LNCAP (cell line): ENCODE data around the gene UPF2.

Source experiments
- TF ChIP-seq, protein P1 (sequence below): fragments of 450-650 bp; IDR thresholded peaks from 2 replicates; pipeline ENCODE4 v1.5.1; 2017; ENCODE audit warnings: mild to moderate bottlenecking

Gene UPF2

DNA sequence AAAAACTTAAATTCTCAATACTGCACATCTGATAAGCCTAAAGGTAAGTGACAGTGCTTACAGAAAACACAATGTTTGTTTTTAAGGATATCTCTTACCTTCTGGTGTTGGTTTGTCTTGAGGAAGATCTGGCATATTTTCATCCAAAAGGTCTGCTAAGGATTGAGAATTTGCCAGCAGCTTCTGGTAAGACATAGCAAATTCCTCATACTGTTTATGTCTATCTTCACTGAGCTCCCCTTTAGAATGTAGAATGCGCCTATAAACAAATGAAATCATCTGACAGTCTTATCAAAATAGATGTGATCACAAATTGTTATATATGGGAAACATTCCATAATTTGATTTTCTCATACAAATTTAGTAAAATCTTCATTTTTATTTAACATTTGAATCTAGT is 28.7 kb downstream of the UPF2 start:
- TF ChIP-seq, protein P1, sequence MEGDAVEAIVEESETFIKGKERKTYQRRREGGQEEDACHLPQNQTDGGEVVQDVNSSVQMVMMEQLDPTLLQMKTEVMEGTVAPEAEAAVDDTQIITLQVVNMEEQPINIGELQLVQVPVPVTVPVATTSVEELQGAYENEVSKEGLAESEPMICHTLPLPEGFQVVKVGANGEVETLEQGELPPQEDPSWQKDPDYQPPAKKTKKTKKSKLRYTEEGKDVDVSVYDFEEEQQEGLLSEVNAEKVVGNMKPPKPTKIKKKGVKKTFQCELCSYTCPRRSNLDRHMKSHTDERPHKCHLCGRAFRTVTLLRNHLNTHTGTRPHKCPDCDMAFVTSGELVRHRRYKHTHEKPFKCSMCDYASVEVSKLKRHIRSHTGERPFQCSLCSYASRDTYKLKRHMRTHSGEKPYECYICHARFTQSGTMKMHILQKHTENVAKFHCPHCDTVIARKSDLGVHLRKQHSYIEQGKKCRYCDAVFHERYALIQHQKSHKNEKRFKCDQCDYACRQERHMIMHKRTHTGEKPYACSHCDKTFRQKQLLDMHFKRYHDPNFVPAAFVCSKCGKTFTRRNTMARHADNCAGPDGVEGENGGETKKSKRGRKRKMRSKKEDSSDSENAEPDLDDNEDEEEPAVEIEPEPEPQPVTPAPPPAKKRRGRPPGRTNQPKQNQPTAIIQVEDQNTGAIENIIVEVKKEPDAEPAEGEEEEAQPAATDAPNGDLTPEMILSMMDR = no peak

DNA sequence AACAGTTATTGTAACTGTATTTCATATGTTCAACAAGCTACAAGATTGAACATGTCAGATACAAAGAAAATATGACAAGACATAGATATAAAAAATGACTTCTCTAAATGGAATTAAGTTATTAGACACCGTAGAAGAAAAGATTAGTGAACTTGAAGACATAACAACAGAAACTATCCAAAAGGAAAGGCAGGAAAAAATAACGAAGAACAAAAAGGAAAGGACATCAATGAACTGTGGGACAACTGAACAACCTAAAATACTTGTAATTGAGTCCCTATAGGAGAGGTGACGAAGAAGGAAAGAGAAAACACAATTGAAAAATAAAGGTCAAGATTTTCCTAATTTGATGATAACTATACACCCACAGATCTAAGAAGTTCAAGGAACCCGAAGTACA is 32.3 kb downstream of the UPF2 start:
- TF ChIP-seq, protein P1 = no peak

- TF ChIP-seq, protein P1 = no peak
Observed at GRCh38 chr10:12006671-12007070, 35.9 kb downstream of the UPF2 start.

DNA sequence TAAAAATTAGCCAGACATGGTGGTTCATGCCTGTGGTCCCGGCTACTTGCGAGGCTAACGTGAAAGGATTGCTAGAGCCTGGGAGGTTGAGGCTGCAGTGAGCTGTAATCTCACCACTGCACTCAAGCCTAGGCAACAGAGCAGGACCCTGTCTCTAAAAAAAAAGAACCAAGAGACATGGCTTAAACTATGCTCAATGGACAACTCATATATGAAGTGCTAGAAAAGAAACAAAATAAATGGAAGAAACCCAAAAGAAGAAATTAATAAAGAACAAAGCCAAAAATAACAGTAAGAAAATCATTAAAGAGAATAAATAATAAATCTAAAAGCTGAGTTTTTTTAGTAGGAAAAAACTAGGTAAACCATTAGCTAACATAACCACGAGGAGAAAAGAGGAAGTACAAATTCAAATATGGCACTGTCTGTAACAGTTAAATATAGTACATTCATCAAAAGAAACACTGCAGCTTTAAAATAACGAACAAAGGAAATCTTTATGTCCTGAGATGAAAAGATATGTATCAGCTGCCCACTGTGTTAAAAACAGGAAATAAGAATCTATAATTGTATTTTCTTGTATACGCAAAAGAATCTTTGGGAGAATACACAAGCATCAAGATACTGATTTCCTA is 48.7 kb downstream of the UPF2 start:
- TF ChIP-seq, protein P1 = no peak

- TF ChIP-seq, protein P1 = no peak
Observed at GRCh38 chr10:11988924-11989323, 53.7 kb downstream of the UPF2 start.

- TF ChIP-seq, protein P1 = peak; percentile 86
Observed at GRCh38 chr10:11986593-11987216, 55.9 kb downstream of the UPF2 start.

- TF ChIP-seq, protein P1 = no peak
Observed at GRCh38 chr10:11982253-11982652, 60.4 kb downstream of the UPF2 start.
